Measurements from ENCODE around the gene LRRC49.

The LRRC49 gene

DNA sequence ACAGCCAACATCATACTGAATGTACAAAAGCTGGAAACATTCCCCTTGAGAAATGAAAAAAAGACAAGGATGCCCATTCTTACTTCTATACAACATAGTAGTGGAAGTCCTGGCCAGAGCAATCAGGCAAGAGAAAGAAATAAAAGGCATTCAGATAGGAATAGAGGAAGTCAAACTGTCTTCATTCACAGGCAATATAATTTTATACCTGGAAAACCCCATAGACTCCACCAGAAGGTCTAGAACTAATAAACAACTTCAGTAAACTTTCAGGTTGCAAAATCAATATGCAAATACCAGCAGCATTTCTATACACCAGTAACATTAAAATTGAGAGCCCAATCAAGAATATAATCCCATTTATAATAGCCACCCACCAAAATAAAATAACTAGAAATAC lies 195.5 kb downstream of the LRRC49 start:
- no peak for DNase-seq (ENCODE audit: low read depth in 2 of 2, low spot score in 1 of 2)

DNA sequence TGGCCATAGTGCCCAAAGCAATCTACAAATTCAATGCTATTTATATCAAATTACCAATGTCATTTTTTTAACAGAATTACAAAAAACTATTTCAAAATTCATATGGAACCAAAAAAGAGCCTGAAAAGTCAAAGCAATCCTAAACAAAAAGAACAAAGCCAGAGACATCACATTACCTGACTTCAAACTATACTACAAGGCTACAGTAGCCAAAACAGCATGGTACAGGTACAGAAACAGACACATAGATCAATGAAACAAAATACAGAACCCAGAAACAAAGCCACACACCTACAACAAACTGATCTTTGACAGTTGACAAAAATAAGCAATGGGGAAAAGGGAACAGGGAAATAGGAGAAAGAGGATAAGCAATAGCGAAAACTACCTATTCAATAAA lies 196.1 kb downstream of the LRRC49 start:
- no peak for DNase-seq (ENCODE audit: low read depth in 2 of 2, low spot score in 1 of 2)

DNA sequence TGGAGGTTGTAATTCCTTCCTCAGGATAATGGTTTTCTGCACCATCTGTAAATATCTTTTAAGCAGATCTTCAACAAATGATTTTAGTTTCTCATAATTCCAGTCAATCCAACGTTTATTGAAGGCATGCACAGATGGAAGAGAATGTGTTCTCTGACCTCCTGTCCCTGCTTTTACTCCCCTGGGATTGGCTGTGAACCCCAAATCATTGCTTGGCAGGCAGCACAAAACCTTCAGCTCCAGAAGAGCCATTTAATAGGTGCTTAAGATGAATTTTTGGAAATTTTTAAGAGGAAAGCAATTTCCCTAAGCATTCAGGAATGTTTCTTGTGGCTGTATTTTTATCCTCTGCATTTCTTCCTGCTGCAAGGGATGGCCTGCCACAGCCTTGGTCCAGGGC lies 197.2 kb downstream of the LRRC49 start:
- no peak for DNase-seq (ENCODE audit: low read depth in 2 of 2, low spot score in 1 of 2)

DNA sequence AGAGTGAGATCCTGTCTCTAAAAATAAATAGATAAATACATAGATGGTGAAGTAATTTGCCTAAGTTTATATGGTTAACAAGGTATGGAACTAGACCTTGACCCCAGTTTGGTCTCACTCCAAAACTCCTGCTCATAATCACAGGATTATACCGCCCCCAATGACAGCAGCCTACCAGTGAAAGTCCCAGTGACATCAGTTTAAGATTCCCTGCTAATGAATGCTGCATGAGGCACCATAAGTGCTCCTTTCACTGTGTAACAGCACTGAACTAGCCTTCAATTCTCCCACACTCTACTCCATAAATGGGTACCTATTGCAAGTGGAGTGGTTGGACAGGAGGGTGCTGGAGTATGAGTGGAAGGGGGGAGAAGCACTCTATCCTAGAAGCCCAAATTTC lies 199.0 kb downstream of the LRRC49 start:
- DNase-seq (ENCODE audit: low read depth in 2 of 2, low spot score in 1 of 2) = no peak

DNA sequence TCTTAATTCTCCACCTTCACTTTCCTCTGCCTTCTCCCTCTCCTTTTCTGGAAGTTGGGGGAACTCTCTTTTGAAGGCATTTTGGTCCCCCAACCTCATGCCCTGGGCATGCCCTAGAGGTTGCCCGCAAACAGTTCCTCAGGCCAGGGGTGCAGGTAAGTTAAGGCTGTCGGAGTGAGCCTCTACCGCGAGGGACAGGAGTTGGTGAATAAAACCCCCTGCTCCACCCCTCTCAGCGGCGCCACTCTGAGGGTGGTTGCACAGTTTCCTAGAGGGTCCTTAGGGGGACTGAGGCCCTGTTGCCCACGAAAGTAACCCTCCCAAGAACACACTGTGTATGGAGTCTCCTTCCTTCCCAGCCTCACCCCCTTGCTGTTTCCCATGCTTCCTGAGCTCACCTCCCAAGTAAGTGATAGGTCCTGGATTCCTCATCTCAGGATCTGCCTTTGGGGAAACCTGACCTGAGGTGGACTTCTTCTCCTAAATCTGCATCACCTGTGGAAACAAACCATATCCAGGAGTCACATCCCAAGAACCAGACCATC lies 199.5 kb downstream of the LRRC49 start:
- DNase-seq (ENCODE audit: low read depth in 2 of 2, low spot score in 1 of 2) = no peak

DNA sequence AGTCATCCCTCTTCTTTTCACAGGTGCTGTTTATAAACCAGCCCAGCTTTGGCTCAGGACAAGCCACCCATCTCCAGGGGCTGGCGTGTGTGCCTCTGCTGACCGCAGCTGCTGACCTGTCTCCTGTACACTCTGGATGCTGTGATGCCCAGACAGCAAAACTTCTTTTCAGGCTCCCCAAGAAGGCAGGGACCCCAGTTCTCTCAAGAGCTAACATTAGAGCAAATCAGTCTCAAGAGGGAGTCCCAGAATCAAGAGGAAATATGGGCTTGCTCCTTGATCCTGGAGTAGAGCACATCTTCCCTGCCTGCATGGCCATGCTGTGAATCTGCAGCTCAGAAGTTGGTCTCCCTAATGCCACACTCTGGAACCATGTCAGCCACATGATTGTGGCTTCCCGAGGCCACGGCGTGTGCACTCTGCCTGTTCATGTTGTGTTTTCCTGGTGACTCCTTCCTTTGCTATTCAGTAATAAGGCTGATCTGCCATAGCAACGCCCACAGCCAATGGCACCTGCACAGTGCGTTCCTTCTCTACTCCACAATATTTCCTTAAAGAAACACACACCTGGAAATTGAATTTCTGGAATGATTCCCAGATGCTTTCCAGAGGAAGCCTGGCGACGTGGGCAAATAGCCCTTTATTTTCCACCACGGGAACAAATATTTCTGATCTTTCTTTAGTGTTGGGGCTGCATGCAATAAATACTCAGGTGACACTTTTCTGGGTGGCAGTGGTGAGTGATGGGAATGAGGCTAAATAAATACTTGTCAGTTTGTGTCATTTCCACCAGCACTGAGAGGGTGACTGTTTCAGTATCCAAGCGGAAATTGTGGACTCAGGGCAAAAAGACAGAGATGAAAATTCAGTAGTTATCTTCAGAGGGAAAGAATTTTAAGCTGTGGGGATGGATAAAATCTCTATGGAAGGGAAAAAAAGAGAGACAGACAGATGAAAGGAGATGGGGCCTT lies 200.7 kb downstream of the LRRC49 start:
- DNase-seq (ENCODE audit: low read depth in 2 of 2, low spot score in 1 of 2) = no peak

DNA sequence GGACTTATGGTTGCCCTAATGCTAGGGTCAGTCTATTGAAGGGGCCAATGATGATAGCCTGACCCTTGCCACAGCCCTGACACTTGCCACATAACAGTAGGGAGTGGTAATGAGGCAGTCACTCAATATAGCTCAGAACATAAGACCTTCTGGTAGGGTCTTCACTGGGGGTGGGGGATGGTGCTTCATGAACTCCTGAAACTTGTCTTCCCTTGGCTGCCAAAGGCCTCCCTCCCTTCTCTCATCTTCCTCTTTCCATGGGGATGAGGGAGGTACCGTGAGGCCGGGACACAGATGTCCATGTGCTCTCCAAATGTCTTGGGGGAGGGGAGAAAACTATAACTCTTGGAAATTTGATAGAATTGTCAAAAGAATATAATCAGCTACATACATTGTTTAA lies 201.5 kb downstream of the LRRC49 start:
- DNase-seq (ENCODE audit: low read depth in 2 of 2, low spot score in 1 of 2) = no peak

DNA sequence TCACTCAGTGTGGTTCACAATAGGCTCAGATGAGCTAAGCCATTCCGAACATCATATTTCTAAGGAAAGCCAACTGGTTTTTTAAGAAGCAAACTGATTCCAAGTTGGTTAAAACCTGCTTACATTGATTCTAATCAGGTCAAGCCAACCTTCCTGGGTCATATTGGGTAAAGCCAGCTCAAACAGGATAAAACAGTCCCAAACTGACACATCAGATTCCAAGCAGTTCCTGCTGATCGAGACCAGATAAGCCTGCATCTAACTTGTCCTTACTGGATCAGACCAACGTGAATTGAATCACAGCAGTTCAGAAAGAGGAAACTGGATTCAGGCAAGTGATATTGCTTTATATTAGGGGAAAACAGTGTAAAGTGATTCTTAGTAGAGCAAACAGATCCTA lies 204.1 kb downstream of the LRRC49 start:
- DNase-seq (ENCODE audit: low read depth in 2 of 2, low spot score in 1 of 2) = no peak

DNA sequence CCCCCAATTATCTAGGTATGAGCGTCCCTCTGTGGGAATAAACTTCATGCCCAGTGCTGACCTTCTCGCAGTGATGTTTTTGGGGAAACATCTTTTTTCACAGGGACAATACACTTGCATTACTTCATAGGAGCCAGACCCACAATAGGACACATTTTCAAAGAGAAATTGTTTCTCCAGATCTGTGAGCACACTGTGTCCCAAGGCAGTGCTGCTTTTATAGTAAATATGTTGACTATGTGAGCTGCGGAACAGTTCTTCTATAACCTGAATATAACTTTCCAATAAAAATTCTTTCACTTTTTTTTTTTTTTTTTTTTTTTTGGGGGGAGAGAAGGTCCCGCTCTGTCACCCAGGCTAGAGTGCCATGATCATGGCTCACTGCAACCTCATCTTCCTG lies 205.3 kb downstream of the LRRC49 start:
- no peak for DNase-seq (ENCODE audit: low read depth in 2 of 2, low spot score in 1 of 2)

DNA sequence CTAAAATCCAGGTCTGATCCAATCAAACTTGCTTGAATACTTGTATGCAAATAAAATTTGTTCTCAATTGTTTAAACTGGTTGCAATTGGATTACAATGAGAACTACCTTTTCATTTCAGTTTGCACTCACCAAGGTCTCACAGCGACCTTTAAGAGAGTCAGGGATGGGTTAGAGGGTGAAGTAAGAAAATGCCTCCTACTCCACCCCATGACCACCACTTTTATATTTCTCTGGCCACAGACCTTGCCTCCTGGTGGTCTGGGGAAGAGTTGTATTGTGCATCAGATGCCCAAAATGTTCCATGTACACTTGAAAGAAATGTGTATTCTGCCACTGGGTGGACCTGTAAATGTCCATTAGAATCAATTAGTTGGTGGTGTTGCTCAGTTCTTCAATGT lies 206.3 kb downstream of the LRRC49 start:
- no peak for DNase-seq (ENCODE audit: low read depth in 2 of 2, low spot score in 1 of 2)

Data from stimulated activated CD8-positive, alpha-beta memory T cell treated with anti-CD3 and anti-CD28 coated beads, Interleukin-4, amount 100 ng/mL, for 4 hours (primary cell).